Measurements from ENCODE around the gene SNRNP48.

The SNRNP48 gene

GRCh38 chr6:7604506-7604905 is 14.5 kb downstream of the SNRNP48 start:
- Histone ChIP-seq H3K27me3 (replicated peaks) (no peaks in the 10 kb centered on the region), H3K36me3 (replicated peaks) (peaks cover 69% of the 10 kb centered on the region), H3K27ac (no peak overlapping the region), H3K4me3 (ENCODE audit: low read depth, low read length) (no peak overlapping the region)
- in situ Hi-C loops (cut with HindIII; ENCODE audit: low pct_ligation_motif_present, low sequenced_read_pairs): loop anchor here (25.0 kb wide), 1 partner anchor 317 kb away; no protein-coding TSS in a partner anchor
- no peak for DNase-seq
- TF ChIP-seq CTCF (IDR thresholded peaks at IDR 0.05; ENCODE audit: low read depth, low read length, missing control alignments): no peak

- Histone ChIP-seq H3K36me3 (replicated peaks) (peaks cover 10% of the 10 kb centered on the region), H3K27me3 (replicated peaks) (no peaks in the 10 kb centered on the region), H3K4me3 (ENCODE audit: low read depth, low read length) (peak overlapping the region; percentile 17), H3K27ac (no peak overlapping the region)
- DNase-seq: peak; percentile 52
- TF ChIP-seq CTCF (IDR thresholded peaks at IDR 0.05; ENCODE audit: low read depth, low read length, missing control alignments): peak; percentile 83
- in situ Hi-C loops (cut with HindIII; ENCODE audit: low pct_ligation_motif_present, low sequenced_read_pairs): loop anchor here (25.0 kb wide), 1 partner anchor 328 kb away; no protein-coding TSS in a partner anchor
Observed at GRCh38 chr6:7615611-7616383, 25.8 kb downstream of the SNRNP48 start.

- H3K27me3 ChIP-seq (replicated peaks): no peaks in the 10 kb centered on the region
- H3K36me3 ChIP-seq (replicated peaks): peaks cover under 1% of the 10 kb centered on the region
- DNase-seq: peak; percentile 34
- H3K4me3 ChIP-seq (ENCODE audit: low read depth, low read length): no peak overlapping the region
- H3K27ac ChIP-seq: no peak overlapping the region
- peak; percentile 13 for TF ChIP-seq CTCF (IDR thresholded peaks at IDR 0.05; ENCODE audit: low read depth, low read length, missing control alignments)
- in situ Hi-C loops (cut with HindIII; ENCODE audit: low pct_ligation_motif_present, low sequenced_read_pairs): loop anchor here (25.0 kb wide), 1 partner anchor 331 kb away; no protein-coding TSS in a partner anchor
Observed at GRCh38 chr6:7617801-7618764, 28.1 kb downstream of the SNRNP48 start.

- no peak for DNase-seq
- no peak overlapping the region for H3K27ac ChIP-seq
- no peak overlapping the region for H3K4me3 ChIP-seq (ENCODE audit: low read depth, low read length)
- TF ChIP-seq CTCF (IDR thresholded peaks at IDR 0.05; ENCODE audit: low read depth, low read length, missing control alignments): no peak
- in situ Hi-C loops (cut with HindIII; ENCODE audit: low pct_ligation_motif_present, low sequenced_read_pairs): loop anchor here (25.0 kb wide), 1 partner anchor 334 kb away; no protein-coding TSS in a partner anchor
- no peaks in the 10 kb centered on the region for H3K36me3 ChIP-seq (replicated peaks)
- H3K27me3 ChIP-seq (replicated peaks): no peaks in the 10 kb centered on the region
Observed at GRCh38 chr6:7621761-7622160, 31.8 kb downstream of the SNRNP48 start.

GRCh38 chr6:7624796-7625710 is 35.1 kb downstream of the SNRNP48 start:
- H3K27me3 ChIP-seq (replicated peaks): no peaks in the 10 kb centered on the region
- no peaks in the 10 kb centered on the region for H3K36me3 ChIP-seq (replicated peaks)
- TF ChIP-seq CTCF (IDR thresholded peaks at IDR 0.05; ENCODE audit: low read depth, low read length, missing control alignments): peak; percentile 24
- no peak for DNase-seq
- in situ Hi-C loops (cut with HindIII; ENCODE audit: low pct_ligation_motif_present, low sequenced_read_pairs): loop anchor here (25.0 kb wide), 1 partner anchor 338 kb away; no protein-coding TSS in a partner anchor
- H3K27ac ChIP-seq: no peak overlapping the region
- H3K4me3 ChIP-seq (ENCODE audit: low read depth, low read length): no peak overlapping the region

All from brain microvascular endothelial cell (primary cell).